ENCODE results near the gene CA10.

Gene CA10

GRCh38 chr17:51668963-51669246, 489.6 kb downstream of the CA10 start (continued):
- TF ChIP-seq POU6F1 (CRISPR knock-in tag; IDR thresholded peaks at IDR 0.05; ENCODE audit: borderline replicate concordance, low read depth) (no peak), SNAI2 (CRISPR knock-in tag; IDR thresholded peaks at IDR 0.05) (no peak)

GRCh38 chr17:51668155-51668962, 490.2 kb downstream of the CA10 start:
- ATAC-seq = no peak
- no peak for TF ChIP-seq BACH2 (CRISPR knock-in tag; IDR thresholded peaks at IDR 0.05; ENCODE audit: borderline replicate concordance)
- TF ChIP-seq PATZ1 (CRISPR knock-in tag; IDR thresholded peaks at IDR 0.05; ENCODE audit: borderline replicate concordance) = no peak
- no peak for TF ChIP-seq ZFP30 (CRISPR knock-in tag; IDR thresholded peaks at IDR 0.05)

GRCh38 chr17:51667706-51668083, 490.8 kb downstream of the CA10 start:
- ATAC-seq = no peak

More at GRCh38 chr17:51667706-51668083, 490.8 kb downstream of the CA10 start:
- TF ChIP-seq ZC3H10 (CRISPR knock-in tag; IDR thresholded peaks at IDR 0.05) (no peak), TSHZ2 (CRISPR knock-in tag; IDR thresholded peaks at IDR 0.05) (no peak), CSDC2 (CRISPR knock-in tag; IDR thresholded peaks at IDR 0.05) (no peak), RARB (CRISPR knock-in tag; IDR thresholded peaks at IDR 0.05) (no peak), TOX (CRISPR knock-in tag; IDR thresholded peaks at IDR 0.05; ENCODE audit: borderline replicate concordance) (no peak), CSRNP3 (CRISPR knock-in tag; IDR thresholded peaks at IDR 0.05) (no peak), GLIS3 (CRISPR knock-in tag; IDR thresholded peaks at IDR 0.05) (no peak), ESRRG (CRISPR knock-in tag; IDR thresholded peaks at IDR 0.05) (no peak), BACH2 (CRISPR knock-in tag; IDR thresholded peaks at IDR 0.05; ENCODE audit: borderline replicate concordance) (no peak), ISL1 (CRISPR knock-in tag; IDR thresholded peaks at IDR 0.05) (no peak), ZFP3 (CRISPR knock-in tag; IDR thresholded peaks at IDR 0.05) (no peak), PPARA (CRISPR knock-in tag; IDR thresholded peaks at IDR 0.05; ENCODE audit: borderline replicate concordance) (no peak), SNAI2 (CRISPR knock-in tag; IDR thresholded peaks at IDR 0.05) (no peak), POU6F1 (CRISPR knock-in tag; IDR thresholded peaks at IDR 0.05; ENCODE audit: borderline replicate concordance, low read depth) (no peak), TCF4 (CRISPR knock-in tag; IDR thresholded peaks at IDR 0.05; ENCODE audit: borderline replicate concordance) (no peak), ARNTL (CRISPR knock-in tag; IDR thresholded peaks at IDR 0.05; ENCODE audit: borderline replicate concordance, low read depth) (no peak), ZNF70 (CRISPR knock-in tag; IDR thresholded peaks at IDR 0.05) (no peak), OSR1 (CRISPR knock-in tag; IDR thresholded peaks at IDR 0.05) (no peak)
